GM15510 (cell line): ENCODE results near the gene ATP6V1A.

Experiments
- POLR2A ChIP-seq: IDR thresholded peaks from 3 replicates; pipeline ENCODE4 v1.6.1; 2011; ENCODE audit warnings: borderline replicate concordance; ENCODE audit not compliant: insufficient read length; ENCODE audit errors: extremely low read depth

The ATP6V1A gene

DNA sequence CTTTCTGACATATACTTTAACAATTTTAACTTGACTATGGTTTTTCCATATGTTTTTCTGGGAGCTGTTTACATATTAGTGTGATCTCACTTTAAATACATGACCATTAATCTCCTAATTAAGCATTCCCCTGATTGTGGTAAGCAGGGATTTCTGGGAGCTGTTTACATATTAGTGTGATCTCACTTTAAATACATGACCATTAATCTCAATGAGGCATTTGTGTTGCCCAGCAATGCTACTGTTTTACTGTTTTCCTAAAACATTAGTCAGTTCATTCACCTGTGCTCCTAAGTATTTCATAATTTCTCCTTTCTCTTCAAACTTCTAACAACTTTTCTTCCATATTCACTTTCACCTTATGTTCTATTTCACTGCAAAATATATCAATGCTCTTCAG lies 88.1 kb downstream of the ATP6V1A start:
- TF ChIP-seq POLR2A, result no peak

- peak; percentile 29 for TF ChIP-seq POLR2A
Observed at GRCh38 chr3:113838631-113839209, 91.9 kb downstream of the ATP6V1A start, which contains the start of gene GRAMD1C. Gene GRAMD1C (plus strand): TSS chr3:113838788. CDS start chr3:113838910, 122 bp downstream.

DNA sequence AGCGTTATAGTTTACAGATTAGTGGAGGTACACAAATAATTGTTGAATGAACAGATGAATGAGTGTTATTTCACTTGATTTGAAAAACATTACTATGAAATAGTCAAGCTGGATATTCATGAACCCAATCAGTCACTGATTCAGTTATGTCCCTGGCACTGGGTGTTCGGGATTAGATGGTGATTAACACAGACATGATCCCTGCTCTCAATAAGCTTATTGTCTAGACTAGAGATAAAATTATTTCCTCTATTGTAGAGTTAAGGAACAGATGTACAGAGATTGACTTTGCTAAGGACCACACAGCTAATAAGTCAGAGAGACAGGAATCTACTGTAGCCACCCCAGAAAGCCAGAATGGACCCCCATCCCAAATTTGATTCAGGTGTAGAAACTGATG lies 92.7 kb downstream of the ATP6V1A start:
- TF ChIP-seq POLR2A, result no peak

DNA sequence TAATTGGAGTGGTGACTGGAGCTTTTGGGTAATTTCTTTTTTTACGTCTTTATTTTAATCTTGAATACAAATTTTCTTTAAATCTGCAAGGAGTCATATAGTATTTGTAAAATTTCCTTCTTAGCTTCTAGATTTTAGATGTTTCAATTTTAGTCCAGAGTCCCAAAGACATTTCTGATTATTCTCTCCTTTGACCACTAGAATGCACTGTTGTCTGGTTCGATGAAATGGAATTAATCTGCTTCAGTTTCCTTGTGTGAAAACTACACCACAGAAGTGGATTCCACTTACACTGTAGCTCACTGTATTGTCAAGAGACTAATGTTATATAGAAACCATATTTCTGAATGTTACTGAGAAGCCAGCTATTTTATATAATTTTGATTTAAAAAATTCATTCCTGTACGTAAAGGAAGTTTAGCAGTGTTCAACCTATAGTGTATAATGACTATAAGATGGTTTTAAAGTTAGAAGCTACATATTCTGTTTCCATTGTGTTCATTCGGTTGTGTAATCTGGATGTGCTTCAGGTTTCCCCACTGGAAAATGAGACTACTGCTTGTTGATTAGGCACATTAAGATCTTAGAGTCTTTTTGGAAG lies 97.9 kb downstream of the ATP6V1A start:
- TF ChIP-seq POLR2A, result no peak

GRCh38 chr3:113847247-113847646 lies 100.4 kb downstream of the ATP6V1A start:
- no peak for TF ChIP-seq POLR2A

DNA sequence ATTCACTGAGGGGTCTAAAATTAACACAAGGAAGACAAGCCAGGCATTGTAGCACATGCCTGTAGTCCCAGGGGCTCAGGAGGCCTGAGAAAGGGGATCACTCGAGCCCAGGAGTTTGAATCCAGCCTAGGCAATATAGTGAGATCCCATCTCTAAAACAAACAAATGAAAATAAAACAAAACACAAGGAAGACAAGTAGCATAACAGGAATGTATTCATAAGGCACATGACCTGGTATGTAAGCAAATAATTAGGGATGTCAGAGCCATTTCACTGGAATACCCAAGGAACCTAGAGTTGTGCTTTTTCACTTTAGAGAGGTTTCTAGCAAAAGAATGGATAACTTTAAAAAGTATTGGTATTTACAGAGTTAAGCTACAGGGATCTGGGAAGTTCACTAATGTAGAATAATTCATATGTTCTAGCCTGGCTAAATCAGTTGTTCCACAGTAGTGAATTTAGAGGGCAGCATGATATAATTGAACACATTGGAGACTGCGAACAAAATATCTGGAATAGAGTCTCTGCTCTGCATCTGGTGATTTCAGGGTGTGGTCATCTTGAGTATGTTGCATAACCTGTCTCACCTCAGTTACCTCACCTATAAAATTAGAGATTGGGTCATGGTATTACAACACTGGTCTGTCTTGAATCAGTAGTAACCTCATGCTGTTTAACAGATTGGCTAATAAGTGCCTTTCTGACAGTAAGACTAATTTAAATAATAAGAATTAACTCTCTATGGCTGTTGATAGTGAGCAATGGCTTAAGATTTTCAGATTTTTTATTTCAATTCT lies 101.0 kb downstream of the ATP6V1A start:
- no peak for TF ChIP-seq POLR2A

DNA sequence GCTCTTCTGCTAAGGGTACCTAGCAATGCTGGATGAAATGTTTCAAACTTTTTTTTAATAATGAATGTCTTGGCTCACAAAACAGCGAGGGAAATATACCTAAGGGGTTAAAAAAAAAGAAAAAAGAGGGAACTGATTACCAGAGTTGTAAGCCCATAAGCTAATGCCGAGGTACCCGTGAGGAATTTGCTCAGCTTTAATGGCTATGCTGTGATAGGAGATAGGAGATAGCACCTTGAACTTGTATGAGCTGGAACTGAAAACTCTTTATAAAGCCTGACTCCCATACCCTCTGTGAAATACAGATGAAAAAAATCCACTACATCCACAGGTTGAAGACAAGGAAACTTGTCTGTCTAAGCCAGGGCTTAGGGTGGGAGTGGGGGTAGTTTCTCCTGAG lies 105.7 kb downstream of the ATP6V1A start:
- TF ChIP-seq POLR2A, result no peak
